B cell (primary cell): ENCODE measurements around the gene MAN2B1. TPM values are rescaled to one million over a fixed set of nuclear protein-coding genes. Genes with fewer than 3 reads are reported as not detected.
A peak's percentile ranks its signal among the peaks of the same experiment; 100 is the strongest.
"Not testable (repeated sequence)": the region's sequence is repeated elsewhere in the genome, so short reads cannot be mapped to it uniquely, and the experiment has no call there.

Source experiments
- ATAC-seq: fragments of 200-7000 bp; cut with Tn5 transposase; one replicate; pipeline ENCODE4 v1.10.0; 2021; ENCODE audit warnings: low read depth, mild to moderate bottlenecking, moderate number of reproducible peaks, moderate library complexity
- CTCF ChIA-PET: fragments of 350-600 bp; sonication (Branson Sonifier 250); formaldehyde crosslinking; loops from one replicate; lab custom pipeline; 2021; ENCODE audit warnings: antibody characterized with exemption, inconsistent platforms; lab: Charles Lee
- POLR2A ChIA-PET: fragments of 350-600 bp; sonication (Branson Sonifier 250); formaldehyde crosslinking; loops from one replicate; lab custom pipeline; 2021; ENCODE audit warnings: antibody characterized with exemption; lab: Charles Lee
- DNase-seq: peaks from one replicate; pipeline ENCODE4 v3.0.0; 2013
- H2AFZ ChIP-seq: 2 replicates; pipeline ENCODE4 v1.6.1; 2012; ENCODE audit warnings: mild to moderate bottlenecking, low read depth, low read length; ENCODE audit not compliant: insufficient read depth, poor library complexity, severe bottlenecking
- H3K27ac ChIP-seq, 2 donors: 1 replicate in 1 of 2; 2 replicates in 1 of 2; pipeline ENCODE4 v1.5.1; 2012 to 2013; ENCODE audit warnings: low read length in 2 of 2, mild to moderate bottlenecking in 2 of 2, moderate library complexity in 1 of 2
- H3K27me3 ChIP-seq, 4 experiments: fragments of 200-600 bp in 1 of 4; sonication (generic) in 1 of 4; replicated peaks in 1 of 4; 1 replicate in 2 of 4; 2 replicates in 2 of 4; pipeline versions ENCODE4 v1.6.1 to v1.7.0; 2013 to 2016; ENCODE audit warnings: low read length in 3 of 4, mild to moderate bottlenecking in 2 of 4, mixed read lengths in 1 of 4, moderate library complexity in 1 of 4; ENCODE audit not compliant: insufficient read depth in 4 of 4, control insufficient read depth in 3 of 4; ENCODE audit errors: control extremely low read depth in 1 of 4
- H3K36me3 ChIP-seq, 2 experiments: replicated peaks in 1 of 2; 1 replicate in 1 of 2; 2 replicates in 1 of 2; pipeline versions ENCODE4 v1.6.1 to v1.7.1; 2013; ENCODE audit warnings: low read length in 1 of 2; ENCODE audit not compliant: insufficient read depth in 2 of 2, control insufficient read depth in 1 of 2; ENCODE audit errors: control extremely low read depth in 1 of 2, extremely low read depth in 1 of 2
- H3K4me1 ChIP-seq, 2 donors: fragments of 200-600 bp in 1 of 2; sonication (generic) in 1 of 2; 1 replicate in 1 of 2; 2 replicates in 1 of 2; pipeline versions ENCODE4 v1.5.1 to v1.6.1; 2013 to 2017; ENCODE audit warnings: low read length in 2 of 2; ENCODE audit not compliant: control insufficient read depth in 2 of 2, insufficient read depth in 2 of 2
- H3K4me2 ChIP-seq: replicated peaks from 2 replicates; pipeline ENCODE3; 2012; ENCODE audit warnings: mild to moderate bottlenecking, low read depth, low read length; ENCODE audit not compliant: poor library complexity, severe bottlenecking
- H3K4me3 ChIP-seq, 5 experiments: fragments of 200-600 bp in 1 of 5; sonication (generic) in 1 of 5; 1 replicate in 3 of 5; 2 replicates in 2 of 5; pipeline versions ENCODE4 v1.5.1 to v1.7.0; 2011 to 2016; ENCODE audit warnings: low read length in 4 of 5, mild to moderate bottlenecking in 4 of 5, low read depth in 2 of 5, control low read depth in 1 of 5, moderate library complexity in 1 of 5; ENCODE audit not compliant: insufficient read depth in 1 of 5; ENCODE audit errors: control extremely low read depth in 1 of 5, extremely low read depth in 1 of 5
- H3K79me2 ChIP-seq: fragments of 200-600 bp; sonication (generic); one replicate; pipeline ENCODE4 v1.6.0; 2016; ENCODE audit warnings: low read length; ENCODE audit not compliant: control insufficient read depth, insufficient read depth
- H3K9ac ChIP-seq: fragments of 200-600 bp; sonication (generic); 2 replicates; pipeline ENCODE4 v1.6.1; 2017; ENCODE audit warnings: mild to moderate bottlenecking, low read length, moderate library complexity
- H3K9me3 ChIP-seq, 3 donors: one replicate each; pipeline versions ENCODE4 v1.6.1 to v1.7.1; 2013; ENCODE audit warnings: low read length in 2 of 3; ENCODE audit not compliant: control insufficient read depth in 2 of 3, insufficient read depth in 1 of 3; ENCODE audit errors: control extremely low read depth in 1 of 3
- H4K20me1 ChIP-seq: 2 replicates; pipeline ENCODE4 v1.6.0; 2012; ENCODE audit warnings: mild to moderate bottlenecking, low read length; ENCODE audit not compliant: insufficient read depth, control insufficient read depth, poor library complexity, severe bottlenecking
- H3K27ac Mint-ChIP-seq: one replicate; pipeline ENCODE4 v1.8.0; 2021; ENCODE audit warnings: mixed read lengths
- H3K27me3 Mint-ChIP-seq: one replicate; pipeline ENCODE4 v1.8.0; 2021; ENCODE audit warnings: mixed read lengths
- H3K4me1 Mint-ChIP-seq: one replicate; pipeline ENCODE4 v1.8.0; 2021; ENCODE audit warnings: mixed read lengths
- H3K4me3 Mint-ChIP-seq: one replicate; pipeline ENCODE4 v1.8.0; 2021; ENCODE audit warnings: mixed read lengths
- H3K9me3 Mint-ChIP-seq: one replicate; pipeline ENCODE4 v1.8.0; 2022; ENCODE audit warnings: mixed read lengths; ENCODE audit not compliant: insufficient read depth
- EZH2 ChIP-seq: IDR thresholded peaks from 2 replicates; pipeline ENCODE4 v1.6.1; 2012; ENCODE audit warnings: borderline replicate concordance, low read depth, mild to moderate bottlenecking, moderate library complexity, low read length; ENCODE audit not compliant: insufficient read depth, poor library complexity, severe bottlenecking
- WGBS: methylation state at CpG from one replicate; pipeline ENCODE4 v1.1.5; 2013; ENCODE audit warnings: missing lambda C conversion rate; ENCODE audit not compliant: insufficient coverage; 5-methylcytosine and 5-hydroxymethylcytosine counted together
- intact Hi-C: fragments of 100-400 bp; cut with micrococcal nuclease; formaldehyde crosslinking; loops from one replicate; pipeline ENCODE4 v1.10.0; 2022
- polyA plus RNA-seq: library from polyadenylated mRNA; depleted of rRNA; stranded (reverse); fragments of >200 nt; gene quantifications from 2 replicates; pipeline ENCODE4 v1.2.3, GENCODE V29; 2012
- total RNA-seq, 2 donors: library from RNA; stranded (reverse); fragments of 120-200 nt in 1 of 2; gene quantifications; 1 replicate in 1 of 2; 2 replicates in 1 of 2; pipeline versions ENCODE4 v1.2.3 to v1.2.4, GENCODE V29; 2013 to 2022
- TF ChIP-seq, protein P1 (sequence below): fragments of 200-600 bp; IDR thresholded peaks from one replicate; pipeline ENCODE4 v1.8.0; 2022; ENCODE audit warnings: antibody characterized with exemption, mild to moderate bottlenecking

The MAN2B1 gene
- total and polyA plus RNA-seq, 2 donors (not counting 1 experiment from before 2014, with no cell fraction given): 183 to 256 TPM

DNA sequence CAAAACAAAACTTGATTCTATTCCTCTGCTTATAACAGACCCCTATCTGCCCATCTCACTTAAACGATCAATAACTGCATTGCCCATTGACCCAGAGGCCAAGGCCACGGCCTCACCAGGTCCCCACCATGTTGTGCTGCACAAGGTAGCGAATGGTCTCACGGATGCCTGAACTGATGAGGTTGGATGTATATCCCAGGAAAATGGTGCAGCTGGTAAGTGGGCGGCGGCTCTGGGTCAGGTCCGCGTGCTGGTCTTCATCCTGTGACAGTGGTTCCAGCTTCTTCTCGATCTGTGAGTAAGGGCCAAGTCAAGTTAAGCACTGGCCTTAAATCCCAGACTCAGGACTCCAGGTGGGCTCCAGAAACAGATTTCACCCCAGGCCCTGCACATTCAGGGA, 13.5 kb upstream of the MAN2B1 start:
- intact Hi-C loops: no loop called here
- Mint-ChIP-seq H3K27me3 (no peaks in the 10 kb centered on the region), H3K9me3 (no peaks in the 10 kb centered on the region), H3K4me3 (peak overlapping the region; percentile 50), H3K27ac (no peak overlapping the region), H3K4me1 (peaks cover 26% of the 10 kb centered on the region)
- Histone ChIP-seq H3K27ac (peak overlapping the region in 1 of 2 donors; percentile 30), H3K27me3 (no peaks in the 10 kb centered on the region), H3K9me3 (no peaks in the 10 kb centered on the region), H3K9ac (no peak overlapping the region), H2AFZ (no peak overlapping the region), H3K4me1 (peaks cover 9 to 18% of the 10 kb centered on the region in 2 donors), H3K4me3 (no peak overlapping the region), H3K4me2 (peak overlapping the region; percentile 1), H3K36me3 (peaks cover 5 to 46% of the 10 kb centered on the region in 2 experiments), H3K79me2 (peaks cover 44% of the 10 kb centered on the region), H4K20me1 (peaks cover 40% of the 10 kb centered on the region)
- CTCF ChIA-PET: interaction anchor here (0.8 to 4.6 kb wide), 4 partner anchors 9 to 167 kb away, joined by 3 to 30 read pairs (median 14); no protein-coding TSS in a partner anchor
- TF ChIP-seq EZH2: no peak
- TF ChIP-seq, protein P1, sequence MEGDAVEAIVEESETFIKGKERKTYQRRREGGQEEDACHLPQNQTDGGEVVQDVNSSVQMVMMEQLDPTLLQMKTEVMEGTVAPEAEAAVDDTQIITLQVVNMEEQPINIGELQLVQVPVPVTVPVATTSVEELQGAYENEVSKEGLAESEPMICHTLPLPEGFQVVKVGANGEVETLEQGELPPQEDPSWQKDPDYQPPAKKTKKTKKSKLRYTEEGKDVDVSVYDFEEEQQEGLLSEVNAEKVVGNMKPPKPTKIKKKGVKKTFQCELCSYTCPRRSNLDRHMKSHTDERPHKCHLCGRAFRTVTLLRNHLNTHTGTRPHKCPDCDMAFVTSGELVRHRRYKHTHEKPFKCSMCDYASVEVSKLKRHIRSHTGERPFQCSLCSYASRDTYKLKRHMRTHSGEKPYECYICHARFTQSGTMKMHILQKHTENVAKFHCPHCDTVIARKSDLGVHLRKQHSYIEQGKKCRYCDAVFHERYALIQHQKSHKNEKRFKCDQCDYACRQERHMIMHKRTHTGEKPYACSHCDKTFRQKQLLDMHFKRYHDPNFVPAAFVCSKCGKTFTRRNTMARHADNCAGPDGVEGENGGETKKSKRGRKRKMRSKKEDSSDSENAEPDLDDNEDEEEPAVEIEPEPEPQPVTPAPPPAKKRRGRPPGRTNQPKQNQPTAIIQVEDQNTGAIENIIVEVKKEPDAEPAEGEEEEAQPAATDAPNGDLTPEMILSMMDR: no peak
- WGBS: 96% methylated on average over 8 of the region's 9 CpGs
- POLR2A ChIA-PET: interaction anchor here (1.1 to 1.9 kb wide), 2 partner anchors 14 to 110 kb away, joined by 4 to 6 read pairs; partner anchors contain the start of genes MAN2B1 and WDR83
- no peak for ATAC-seq
- DNase-seq: peak; percentile 23

DNA sequence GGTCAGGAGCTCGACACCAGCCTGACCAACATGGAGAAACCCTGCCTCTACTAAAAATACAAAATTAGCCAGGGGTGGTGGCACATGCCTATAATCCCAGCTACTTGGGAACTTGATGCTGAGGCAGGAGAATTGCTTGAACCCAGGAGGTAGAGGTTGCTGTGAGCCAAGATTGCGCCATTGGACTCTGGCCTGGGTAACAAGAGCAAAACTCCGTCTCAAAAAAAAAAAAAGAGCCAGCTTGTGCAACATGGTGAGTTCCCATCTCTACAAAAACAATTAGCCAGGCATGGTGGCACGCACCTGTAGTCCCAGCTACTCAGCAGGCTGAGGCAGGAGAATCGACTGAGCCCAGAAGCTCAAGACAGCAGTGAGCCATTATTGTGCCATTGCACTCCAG, 11.5 kb upstream of the MAN2B1 start:
- peaks cover 6 to 57% of the 10 kb centered on the region in 2 experiments for H3K36me3 ChIP-seq
- CTCF ChIA-PET: interaction anchor here (0.6 to 4.6 kb wide), 14 partner anchors 9 to 807 kb away, joined by 3 to 30 read pairs (median 8); partner anchors contain the start of genes FBXW9, MAN2B1, TNPO2 and WDR83
- H3K9me3 Mint-ChIP-seq, H3K4me3 ChIP-seq, H3K9ac ChIP-seq, H3K4me3 Mint-ChIP-seq, H3K27ac Mint-ChIP-seq, DNase-seq, intact Hi-C loops, H3K27me3 ChIP-seq, ATAC-seq, H3K4me2 ChIP-seq, H3K27me3 Mint-ChIP-seq, H3K9me3 ChIP-seq, H2AFZ ChIP-seq, H3K27ac ChIP-seq: not testable (repeated sequence)
- peaks cover 9 to 18% of the 10 kb centered on the region in 2 donors for H3K4me1 ChIP-seq
- 97% methylated on average over 5 of the region's 5 CpGs for WGBS
- peaks cover 51% of the 10 kb centered on the region for H3K79me2 ChIP-seq
- POLR2A ChIA-PET: interaction anchor here (0.7 to 1.2 kb wide), 2 partner anchors 106 to 181 kb away, joined by 3 read pairs; no protein-coding TSS in a partner anchor
- H4K20me1 ChIP-seq: peaks cover 52% of the 10 kb centered on the region
- H3K4me1 Mint-ChIP-seq: peaks cover 26% of the 10 kb centered on the region
